HFF-Myc (cell line): ENCODE data around the gene ARID5A.

Experiments
- DNase-seq: peaks from one replicate; pipeline ENCODE4 v3.0.0-alpha.2; 2011; ENCODE audit warnings: low read depth; ENCODE audit errors: extremely low read depth
- H3K4me3 ChIP-seq: replicated peaks from 2 replicates; pipeline ENCODE4 v1.5.1; 2011; ENCODE audit warnings: low read depth, mild to moderate bottlenecking, control low read depth, low read length
- TF ChIP-seq, protein P1 (sequence below): IDR thresholded peaks from 2 replicates; pipeline ENCODE4 v1.5.1; 2012; ENCODE audit warnings: mild to moderate bottlenecking, low read depth, low read length, control low read depth; ENCODE audit errors: missing control alignments

The ARID5A gene

DNA sequence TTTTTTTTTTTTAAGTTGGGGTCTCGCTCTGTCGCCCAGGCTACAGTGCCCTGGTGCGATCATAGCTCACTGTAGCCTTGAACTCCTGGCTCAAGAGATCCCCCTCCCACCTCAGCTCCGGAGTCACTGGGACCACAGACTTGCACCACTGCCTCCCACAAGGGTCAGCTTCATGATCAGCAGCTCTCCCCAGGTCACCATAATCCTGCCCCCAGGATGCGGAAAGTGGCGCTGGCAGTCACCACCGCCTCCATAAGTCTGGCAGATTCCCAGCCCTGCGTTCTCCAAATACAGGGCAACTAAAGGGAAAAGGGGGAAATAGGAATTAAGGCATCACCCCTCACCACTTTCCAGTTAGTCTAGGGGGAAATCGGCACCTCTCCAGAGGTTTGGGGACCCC lies 5.2 kb upstream of the ARID5A start:
- peak overlapping the region; percentile 14; the same call in 1 of the 2 replicates for H3K4me3 ChIP-seq
- no peak for DNase-seq
- TF ChIP-seq, protein P1, sequence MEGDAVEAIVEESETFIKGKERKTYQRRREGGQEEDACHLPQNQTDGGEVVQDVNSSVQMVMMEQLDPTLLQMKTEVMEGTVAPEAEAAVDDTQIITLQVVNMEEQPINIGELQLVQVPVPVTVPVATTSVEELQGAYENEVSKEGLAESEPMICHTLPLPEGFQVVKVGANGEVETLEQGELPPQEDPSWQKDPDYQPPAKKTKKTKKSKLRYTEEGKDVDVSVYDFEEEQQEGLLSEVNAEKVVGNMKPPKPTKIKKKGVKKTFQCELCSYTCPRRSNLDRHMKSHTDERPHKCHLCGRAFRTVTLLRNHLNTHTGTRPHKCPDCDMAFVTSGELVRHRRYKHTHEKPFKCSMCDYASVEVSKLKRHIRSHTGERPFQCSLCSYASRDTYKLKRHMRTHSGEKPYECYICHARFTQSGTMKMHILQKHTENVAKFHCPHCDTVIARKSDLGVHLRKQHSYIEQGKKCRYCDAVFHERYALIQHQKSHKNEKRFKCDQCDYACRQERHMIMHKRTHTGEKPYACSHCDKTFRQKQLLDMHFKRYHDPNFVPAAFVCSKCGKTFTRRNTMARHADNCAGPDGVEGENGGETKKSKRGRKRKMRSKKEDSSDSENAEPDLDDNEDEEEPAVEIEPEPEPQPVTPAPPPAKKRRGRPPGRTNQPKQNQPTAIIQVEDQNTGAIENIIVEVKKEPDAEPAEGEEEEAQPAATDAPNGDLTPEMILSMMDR, result no peak

DNA sequence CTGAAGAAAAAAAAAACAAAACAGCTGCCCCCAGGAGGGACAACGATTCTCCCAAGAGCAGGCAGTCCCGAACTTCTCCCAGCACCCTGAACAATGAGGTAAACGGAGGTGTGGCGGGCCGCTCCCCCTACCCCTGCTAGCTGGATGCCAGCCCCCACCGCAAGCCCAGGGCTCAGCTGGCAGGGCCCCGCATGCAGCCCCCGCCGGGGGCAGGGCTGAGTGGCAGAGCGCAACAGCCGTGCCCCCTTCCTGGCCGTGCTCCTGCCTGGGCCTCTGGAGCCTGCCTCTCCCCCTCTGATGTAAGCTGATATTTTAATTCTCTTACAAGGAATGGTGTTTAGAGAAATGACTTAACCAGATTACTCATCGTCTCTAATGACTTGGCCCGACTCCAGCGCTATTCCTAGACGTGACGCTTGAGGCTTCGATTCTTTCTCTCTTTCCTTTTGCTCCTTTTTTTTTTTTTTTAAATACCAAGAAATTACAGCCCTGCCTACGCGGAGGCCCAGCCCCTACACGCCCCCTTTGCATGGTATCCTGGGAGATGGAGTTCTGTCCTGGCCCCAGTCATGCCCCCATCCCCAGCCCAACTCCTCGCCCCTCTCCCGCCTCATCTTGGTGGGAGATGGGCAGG lies 4.6 kb upstream of the ARID5A start:
- peak overlapping the region; percentile 14 for H3K4me3 ChIP-seq
- DNase-seq, result peak; percentile 100
- TF ChIP-seq, protein P1, result no peak

DNA sequence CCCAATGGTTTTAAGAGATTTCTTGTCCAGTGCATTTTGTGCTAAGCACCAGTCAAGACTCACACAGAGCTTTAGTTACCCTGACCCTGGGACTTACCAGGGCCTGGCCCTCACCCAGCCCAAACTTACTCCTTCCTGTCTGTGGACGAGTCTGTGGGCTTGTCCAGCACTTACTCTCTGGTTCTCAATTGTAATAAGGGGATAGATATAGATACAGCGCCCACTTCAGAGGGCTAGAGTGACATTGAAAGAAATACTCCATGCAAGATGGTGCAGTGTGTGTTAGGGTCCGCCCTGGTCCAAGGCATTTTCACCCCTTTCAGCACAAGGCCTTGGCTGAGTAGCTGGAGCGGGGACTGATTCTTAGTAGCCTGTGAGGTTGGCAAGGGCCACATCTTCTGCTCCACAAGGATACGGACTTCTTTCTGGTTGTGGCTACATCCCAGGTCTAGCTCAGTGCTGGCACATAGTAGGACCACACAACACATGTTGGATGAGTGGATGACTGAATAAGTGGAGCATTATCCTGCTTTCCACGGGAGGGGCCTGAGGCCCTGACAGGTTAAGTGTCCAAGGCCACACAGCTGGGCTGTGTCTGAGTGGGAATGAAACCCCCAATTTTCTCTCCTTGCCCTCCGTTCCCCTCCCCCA lies 3.8 kb upstream of the ARID5A start:
- DNase-seq, result no peak
- TF ChIP-seq, protein P1, result no peak
- H3K4me3 ChIP-seq, result no peak overlapping the region

DNA sequence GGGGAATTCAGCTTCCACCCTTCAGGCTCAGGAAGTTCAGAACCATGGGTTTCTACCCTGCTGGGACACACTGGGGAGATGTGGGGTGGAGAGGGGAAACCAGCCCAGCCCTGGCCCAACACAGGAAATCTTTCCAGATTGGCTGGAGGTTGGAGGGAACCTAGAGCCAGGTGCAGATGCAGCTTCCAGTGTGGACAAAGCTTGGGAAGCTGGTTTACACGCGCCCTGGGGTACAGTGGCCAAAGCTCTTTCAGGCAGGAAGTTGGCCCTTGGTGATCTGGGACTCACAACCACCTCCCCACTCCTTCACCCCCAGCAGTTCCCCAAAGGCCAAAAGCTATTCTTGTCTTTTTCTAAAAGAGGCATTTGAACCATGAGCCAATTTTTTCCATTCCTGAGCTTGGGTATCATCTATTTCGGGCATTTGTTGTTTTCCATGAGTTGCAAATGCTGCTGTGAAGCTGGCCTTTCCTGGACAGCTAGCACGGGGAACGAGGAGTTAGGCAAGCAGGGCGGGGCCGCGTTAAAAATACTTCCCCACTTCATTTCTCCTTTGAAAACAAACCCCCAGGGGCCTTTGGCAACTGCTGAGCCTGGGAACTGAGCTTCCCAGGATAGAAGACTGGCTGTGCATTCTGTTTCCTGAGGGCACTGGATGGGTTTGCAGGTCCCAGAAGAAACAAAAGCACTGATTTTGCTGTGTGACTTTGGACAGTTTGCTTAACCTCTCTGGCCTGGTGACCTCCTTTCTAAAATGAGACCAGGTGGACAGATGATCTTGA lies 3.1 kb upstream of the ARID5A start:
- no peak overlapping the region for H3K4me3 ChIP-seq
- TF ChIP-seq, protein P1, result no peak
- no peak for DNase-seq

DNA sequence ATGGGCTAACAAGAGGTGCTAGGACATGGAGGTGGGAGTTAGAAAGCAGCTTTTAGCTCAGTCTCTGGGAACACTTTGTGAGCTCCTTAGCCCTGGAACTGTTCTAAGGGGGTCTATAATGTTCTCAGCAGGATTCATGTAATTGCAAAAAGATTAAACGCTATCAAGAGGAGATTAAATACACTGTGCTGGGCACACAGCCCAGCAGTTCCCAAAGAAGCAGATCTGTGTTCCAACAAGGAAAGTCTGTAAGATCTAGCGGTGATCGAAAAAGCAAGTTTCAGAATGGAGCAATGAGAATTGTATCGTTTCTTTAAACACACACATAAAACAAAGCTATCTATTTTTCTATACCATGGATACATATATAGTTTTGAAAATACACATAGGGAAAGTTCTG lies 2.4 kb upstream of the ARID5A start:
- H3K4me3 ChIP-seq, result no peak overlapping the region
- TF ChIP-seq, protein P1, result no peak
- no peak for DNase-seq

DNA sequence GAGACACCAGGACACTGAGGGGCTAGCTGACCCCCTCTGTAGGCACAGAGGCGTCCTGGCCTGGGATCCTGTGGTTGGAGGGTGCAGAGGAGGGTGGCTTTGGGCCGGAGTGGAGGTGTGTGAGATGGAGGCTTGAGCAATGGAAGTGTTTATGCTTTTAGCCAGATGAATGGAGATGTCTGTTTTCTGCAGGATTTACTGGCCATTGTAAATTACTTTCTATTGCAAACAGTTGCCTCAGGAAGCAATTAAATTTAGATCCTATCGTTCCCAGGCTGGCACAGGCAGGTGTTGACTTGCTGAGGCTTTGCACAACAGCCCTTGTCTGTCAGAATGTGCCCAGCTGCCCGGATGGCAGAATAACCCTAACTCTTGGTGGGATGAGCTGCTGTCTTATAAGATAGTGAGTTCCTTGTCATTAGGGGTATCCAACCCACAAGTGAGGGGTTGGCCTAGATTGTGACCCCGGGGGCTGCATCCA lies 1.8 kb upstream of the ARID5A start:
- no peak for DNase-seq
- TF ChIP-seq, protein P1, result no peak
- no peak overlapping the region for H3K4me3 ChIP-seq
